Muscle of leg (tissue), 16 donors: ENCODE results near the gene GPR63. TPM values are rescaled to one million over a fixed set of nuclear protein-coding genes. Genes with fewer than 3 reads are reported as not detected.
"Not testable (repeated sequence)": the region's sequence is repeated elsewhere in the genome, so short reads cannot be mapped to it uniquely, and the experiment has no call there.

Source experiments
- DNase-seq: peaks from one replicate; pipeline ENCODE4 v3.0.0; 2013
- H3K27ac ChIP-seq: one replicate; pipeline ENCODE4 v1.5.1; 2013; ENCODE audit warnings: mild to moderate bottlenecking, low read length, control low read depth
- H3K27me3 ChIP-seq: one replicate; pipeline ENCODE4 v1.6.1; 2013; ENCODE audit warnings: low read length; ENCODE audit not compliant: control insufficient read depth, insufficient read depth
- H3K36me3 ChIP-seq: one replicate; pipeline ENCODE4 v1.6.1; 2013; ENCODE audit warnings: low read length; ENCODE audit not compliant: control insufficient read depth, insufficient read depth
- H3K4me1 ChIP-seq: one replicate; pipeline ENCODE4 v1.6.1; 2013; ENCODE audit warnings: low read length; ENCODE audit not compliant: control insufficient read depth, insufficient read depth
- H3K4me3 ChIP-seq: one replicate; pipeline ENCODE4 v1.5.1; 2013; ENCODE audit warnings: low read length, control low read depth
- H3K9me3 ChIP-seq: replicated peaks from 2 replicates; pipeline ENCODE4 v1.6.1; 2013; ENCODE audit warnings: low read depth, low read length; ENCODE audit not compliant: control insufficient read depth
- WGBS: methylation state at CpG from one replicate; pipeline ENCODE4 v1.1.5; 2013; ENCODE audit warnings: missing lambda C conversion rate; ENCODE audit not compliant: insufficient coverage; 5-methylcytosine and 5-hydroxymethylcytosine counted together
- long read RNA-seq, 11 donors: transcript quantifications; one replicate each; lab custom pipeline, GENCODE V29; 2026
- polyA plus RNA-seq, 8 donors: library from polyadenylated mRNA; unstranded; fragments of 120-200 nt; gene quantifications; one replicate each; pipeline versions ENCODE4 v1.2.1 to v1.2.3, GENCODE V29; 2013; ENCODE audit warnings: inconsistent platforms in 1 of 8, low replicate concordance in 1 of 8; ENCODE audit not compliant: insufficient read length in 8 of 8, insufficient read depth in 1 of 8
- total RNA-seq: library from RNA; stranded (reverse); fragments of 120-200 nt; gene quantifications from one replicate; pipeline ENCODE4 v1.2.4, GENCODE V29; 2013

The GPR63 gene, protein sequence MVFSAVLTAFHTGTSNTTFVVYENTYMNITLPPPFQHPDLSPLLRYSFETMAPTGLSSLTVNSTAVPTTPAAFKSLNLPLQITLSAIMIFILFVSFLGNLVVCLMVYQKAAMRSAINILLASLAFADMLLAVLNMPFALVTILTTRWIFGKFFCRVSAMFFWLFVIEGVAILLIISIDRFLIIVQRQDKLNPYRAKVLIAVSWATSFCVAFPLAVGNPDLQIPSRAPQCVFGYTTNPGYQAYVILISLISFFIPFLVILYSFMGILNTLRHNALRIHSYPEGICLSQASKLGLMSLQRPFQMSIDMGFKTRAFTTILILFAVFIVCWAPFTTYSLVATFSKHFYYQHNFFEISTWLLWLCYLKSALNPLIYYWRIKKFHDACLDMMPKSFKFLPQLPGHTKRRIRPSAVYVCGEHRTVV
- total RNA-seq (2.6 TPM), polyA plus RNA-seq (1 to 10 TPM; 2.2 to 3.8 (median 3.0) TPM)
- long read RNA-seq, donor 1, full-length matches to known transcripts = 1 of 1 reads
- long read RNA-seq, donor 1, partial matches to known transcripts = 0 of 1 reads
- long read RNA-seq, donor 1, other reads (novel, unspliced or antisense) = 0 of 1 reads
- long read RNA-seq, donor 2 = 0 reads
- long read RNA-seq, donor 3, full-length matches to known transcripts = 1 of 1 reads
- long read RNA-seq, donor 3, partial matches to known transcripts = 0 of 1 reads
- long read RNA-seq, donor 3, other reads (novel, unspliced or antisense) = 0 of 1 reads
- long read RNA-seq, donor 4 = 0 reads
- long read RNA-seq, donor 5, full-length matches to known transcripts = 2 of 9 reads
- long read RNA-seq, donor 5, partial matches to known transcripts = 7 of 9 reads
- long read RNA-seq, donor 5, other reads (novel, unspliced or antisense) = 0 of 9 reads
- long read RNA-seq, donor 6, full-length matches to known transcripts = 4 of 4 reads
- long read RNA-seq, donor 6, partial matches to known transcripts = 0 of 4 reads
- long read RNA-seq, donor 6, other reads (novel, unspliced or antisense) = 0 of 4 reads
- long read RNA-seq, donor 7, full-length matches to known transcripts = 2 of 2 reads
- long read RNA-seq, donor 7, partial matches to known transcripts = 0 of 2 reads
- long read RNA-seq, donor 7, other reads (novel, unspliced or antisense) = 0 of 2 reads
- long read RNA-seq, donor 8 = 0 reads
- long read RNA-seq, donor 9, full-length matches to known transcripts = 1 of 1 reads
- long read RNA-seq, donor 9, partial matches to known transcripts = 0 of 1 reads
- long read RNA-seq, donor 9, other reads (novel, unspliced or antisense) = 0 of 1 reads
- long read RNA-seq, donor 10, full-length matches to known transcripts = 1 of 1 reads
- long read RNA-seq, donor 10, partial matches to known transcripts = 0 of 1 reads
- long read RNA-seq, donor 10, other reads (novel, unspliced or antisense) = 0 of 1 reads
- long read RNA-seq, donor 11, full-length matches to known transcripts = 5 of 5 reads
- long read RNA-seq, donor 11, partial matches to known transcripts = 0 of 5 reads
- long read RNA-seq, donor 11, other reads (novel, unspliced or antisense) = 0 of 5 reads

DNA sequence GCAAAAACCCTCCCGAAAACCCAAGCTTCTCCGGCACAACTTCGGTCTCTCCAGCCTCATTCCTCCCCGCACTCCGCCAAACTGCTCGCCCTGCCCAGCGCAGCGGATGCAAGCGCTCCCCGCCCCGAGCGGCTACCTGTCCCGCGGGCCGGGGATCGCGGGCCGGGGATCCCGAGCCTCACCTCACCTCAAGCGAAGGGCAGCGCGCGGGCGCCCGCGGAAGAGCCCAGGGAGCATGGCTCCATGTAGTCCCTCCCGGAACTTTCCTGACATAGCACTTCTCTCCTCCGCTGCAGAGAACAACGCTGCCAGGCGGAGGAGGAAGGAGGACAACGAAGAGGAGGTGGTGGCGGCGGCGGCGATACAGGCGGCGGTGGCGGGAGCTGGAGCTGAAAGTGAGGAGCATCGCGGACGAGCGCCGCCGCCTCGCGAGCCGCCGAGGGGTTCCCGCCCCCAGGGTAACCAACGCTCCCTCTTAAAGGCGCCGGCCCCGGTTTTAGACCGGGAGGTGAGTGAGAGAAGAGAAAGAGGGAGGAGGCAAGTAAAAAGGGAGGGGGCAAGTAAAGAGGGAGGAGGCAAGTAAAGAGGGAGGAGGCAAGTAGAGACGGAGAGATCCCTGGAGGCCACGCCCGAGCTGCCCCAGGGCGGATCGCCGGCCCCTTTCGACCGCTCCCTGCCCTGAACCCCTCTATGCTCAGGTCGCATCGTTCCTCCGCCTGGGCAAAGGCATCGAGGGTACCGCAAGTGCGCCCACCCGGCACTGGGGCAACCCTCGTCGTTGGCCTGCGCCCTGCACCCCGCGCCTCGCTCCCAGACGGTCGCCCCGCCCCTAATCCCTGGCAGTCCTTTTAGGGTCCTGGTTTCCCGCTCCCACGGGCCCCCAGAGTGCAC, at the start of gene GPR63:
GPR63 (minus strand) TSS at position 397 of the 891 bp plus-strand sequence. CDS start 37,746 bp downstream, outside the sequence.
- no peaks in the 10 kb centered on the region for H3K36me3 ChIP-seq
- DNase-seq = peak; percentile 71
- WGBS = under 1% methylated on average over 78 of the region's 80 CpGs
- peak within 1 kb of the TSS; percentile 47 for H3K27ac ChIP-seq
- no peaks in the 10 kb centered on the region for H3K9me3 ChIP-seq
- H3K27me3 ChIP-seq = peaks cover 12% of the 10 kb centered on the region
- H3K4me1 ChIP-seq = peaks cover 9% of the 10 kb centered on the region
- peak within 1 kb of the TSS; percentile 75 for H3K4me3 ChIP-seq

DNA sequence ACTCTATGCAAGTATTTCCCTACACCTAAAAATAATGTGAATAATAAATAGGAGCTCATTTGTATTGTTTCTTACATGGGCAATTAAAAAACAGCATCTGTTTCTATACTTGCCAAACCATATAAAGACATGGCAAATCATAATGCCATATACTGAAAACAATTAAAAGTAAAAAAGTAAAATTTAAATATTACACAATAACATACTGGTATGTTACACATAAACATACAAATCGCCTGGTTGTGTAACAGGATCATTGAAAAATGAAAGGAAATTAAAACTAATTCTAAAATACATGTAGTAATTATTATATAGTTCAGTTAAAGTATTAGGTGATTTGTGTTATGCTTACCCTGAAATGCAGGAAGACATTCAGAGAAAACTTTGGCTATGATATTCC, 49.2 kb upstream of the GPR63 start:
- no CpG with 5 or more reads among the region's 1 CpG for WGBS
- Histone ChIP-seq H3K4me1 (no peaks in the 10 kb centered on the region), H3K27me3 (no peaks in the 10 kb centered on the region), H3K9me3 (no peaks in the 10 kb centered on the region), H3K36me3 (peaks cover 3% of the 10 kb centered on the region), H3K4me3 (no peak overlapping the region), H3K27ac (no peak overlapping the region)
- DNase-seq = no peak

DNA sequence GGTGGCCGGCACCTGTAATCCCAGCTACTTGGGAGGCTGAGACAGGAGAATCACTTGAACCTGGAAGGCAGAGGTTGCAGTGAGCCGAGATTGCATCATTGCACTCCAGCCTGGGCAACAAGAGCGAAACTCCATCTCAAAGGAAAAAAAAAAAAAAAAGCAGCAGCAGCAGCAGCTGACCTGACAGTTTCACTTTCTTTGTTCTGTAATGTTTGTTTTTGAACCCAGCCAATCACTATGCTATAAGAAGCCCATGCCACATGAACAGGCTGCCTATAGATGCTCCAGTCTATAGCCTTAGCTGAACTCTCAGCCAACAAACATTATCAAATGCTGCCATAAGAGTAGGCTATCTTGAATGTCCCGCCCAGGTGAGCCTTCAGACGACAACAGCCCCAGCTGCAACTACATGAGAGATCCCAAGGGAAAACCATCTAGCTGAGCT, 47.9 kb upstream of the GPR63 start:
- DNase-seq, H3K4me1 ChIP-seq, H3K4me3 ChIP-seq, H3K36me3 ChIP-seq, H3K27ac ChIP-seq, H3K27me3 ChIP-seq, H3K9me3 ChIP-seq: not testable (repeated sequence)
- 88% methylated on average over 3 of the region's 5 CpGs for WGBS

DNA sequence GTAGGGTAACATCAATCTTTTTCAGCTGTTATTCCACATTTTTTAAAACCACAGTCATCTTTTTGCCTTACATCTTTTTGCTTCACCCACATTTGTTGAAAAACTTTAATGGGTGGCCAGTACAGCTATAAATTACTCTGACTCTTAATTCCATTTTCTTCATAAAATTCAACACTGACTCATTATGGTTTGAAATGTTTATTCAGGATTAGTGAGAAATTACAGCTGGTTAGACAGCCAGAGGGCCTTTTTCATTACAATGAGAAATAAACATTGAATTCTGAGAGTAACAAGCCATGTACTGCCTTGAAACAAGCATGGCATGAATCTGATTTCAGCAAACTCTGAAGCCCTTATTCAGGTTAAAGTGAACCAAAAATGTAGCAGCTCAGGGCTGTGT, 40.9 kb upstream of the GPR63 start:
- Histone ChIP-seq H3K36me3 (no peaks in the 10 kb centered on the region), H3K4me3 (no peak overlapping the region), H3K27ac (no peak overlapping the region), H3K4me1 (no peaks in the 10 kb centered on the region), H3K27me3 (no peaks in the 10 kb centered on the region), H3K9me3 (no peaks in the 10 kb centered on the region)
- no peak for DNase-seq

DNA sequence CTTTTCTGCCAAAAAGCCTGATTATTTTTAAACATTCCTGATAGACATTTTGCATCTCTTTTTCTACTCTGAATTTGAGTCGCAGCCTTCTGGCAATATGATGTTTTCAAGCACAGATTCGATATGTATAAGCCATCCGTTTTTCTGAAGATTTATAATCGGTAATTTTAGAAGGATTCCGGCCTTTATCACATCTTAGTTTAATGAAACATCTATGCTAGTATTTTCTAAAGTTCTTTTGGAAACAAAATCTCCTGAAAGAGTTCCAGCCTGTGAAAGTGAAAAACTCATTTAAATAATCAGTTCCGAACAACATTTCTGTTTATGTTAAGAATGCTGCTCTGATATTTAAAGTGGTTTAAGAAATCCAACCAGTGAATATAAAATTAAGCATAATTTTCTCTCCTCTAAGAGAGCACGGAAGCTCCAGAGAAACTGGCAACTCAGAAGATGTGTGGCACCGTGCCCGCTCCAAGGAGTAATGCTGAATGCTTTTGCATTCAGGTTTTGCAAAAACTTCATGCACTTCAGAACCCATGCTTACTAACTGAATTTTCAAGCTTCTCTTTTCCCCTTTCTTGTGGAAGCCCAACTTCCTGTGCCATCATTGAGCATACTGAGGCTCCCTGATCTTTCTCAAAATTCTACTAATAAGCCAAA, 39.7 kb upstream of the GPR63 start:
- Histone ChIP-seq H3K27ac (no peak overlapping the region), H3K27me3 (no peaks in the 10 kb centered on the region), H3K4me3 (no peak overlapping the region), H3K36me3 (no peaks in the 10 kb centered on the region), H3K9me3 (no peaks in the 10 kb centered on the region), H3K4me1 (no peaks in the 10 kb centered on the region)
- no peak for DNase-seq
- WGBS = 77% methylated on average over 3 of the region's 9 CpGs

DNA sequence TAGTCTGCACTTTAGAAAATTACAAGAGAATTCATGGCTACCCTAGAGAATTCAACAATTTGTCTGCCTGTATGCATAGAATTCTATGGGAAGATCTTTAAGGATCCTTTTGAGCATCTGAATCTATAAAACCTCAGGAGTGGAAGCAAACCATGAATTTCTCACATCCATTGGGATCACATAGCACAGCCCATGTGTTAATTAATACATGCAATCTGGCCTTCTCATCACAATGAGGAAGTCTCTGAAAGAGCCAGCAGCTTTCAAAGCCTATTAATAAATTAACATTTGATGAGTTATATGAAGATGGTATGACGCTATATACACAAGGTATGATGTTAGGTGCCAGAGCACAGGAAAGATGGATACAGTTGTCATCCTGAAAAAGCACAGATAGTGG, 35.7 kb upstream of the GPR63 start:
- Histone ChIP-seq H3K4me1 (no peaks in the 10 kb centered on the region), H3K9me3 (no peaks in the 10 kb centered on the region), H3K27me3 (no peaks in the 10 kb centered on the region), H3K4me3 (no peak overlapping the region), H3K36me3 (no peaks in the 10 kb centered on the region), H3K27ac (no peak overlapping the region)
- no peak for DNase-seq
- WGBS = no CpG with 5 or more reads among the region's 1 CpG

DNA sequence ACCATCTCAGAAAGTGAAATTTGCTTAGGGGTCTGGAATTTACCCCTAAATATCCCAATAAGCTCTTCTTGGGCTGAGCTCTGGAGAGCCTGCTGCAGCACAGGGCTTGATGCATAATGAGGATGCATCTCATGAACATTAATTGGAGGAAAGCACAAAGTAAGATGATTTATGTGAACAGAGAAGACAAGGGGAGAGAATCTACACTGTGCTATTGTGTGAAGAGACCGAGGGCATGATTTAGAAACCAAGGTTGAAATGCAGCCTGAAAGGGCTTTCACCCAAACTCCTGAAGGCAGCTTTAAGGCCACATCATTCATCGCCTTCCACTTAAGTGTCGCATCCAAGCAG, 27.8 kb upstream of the GPR63 start:
- H3K4me3 ChIP-seq = no peak overlapping the region
- DNase-seq = no peak
- no peaks in the 10 kb centered on the region for H3K4me1 ChIP-seq
- 43% methylated on average over 1 of the region's 3 CpGs for WGBS
- H3K36me3 ChIP-seq = no peaks in the 10 kb centered on the region
- H3K27me3 ChIP-seq = no peaks in the 10 kb centered on the region
- H3K9me3 ChIP-seq = no peaks in the 10 kb centered on the region
- H3K27ac ChIP-seq = no peak overlapping the region

DNA sequence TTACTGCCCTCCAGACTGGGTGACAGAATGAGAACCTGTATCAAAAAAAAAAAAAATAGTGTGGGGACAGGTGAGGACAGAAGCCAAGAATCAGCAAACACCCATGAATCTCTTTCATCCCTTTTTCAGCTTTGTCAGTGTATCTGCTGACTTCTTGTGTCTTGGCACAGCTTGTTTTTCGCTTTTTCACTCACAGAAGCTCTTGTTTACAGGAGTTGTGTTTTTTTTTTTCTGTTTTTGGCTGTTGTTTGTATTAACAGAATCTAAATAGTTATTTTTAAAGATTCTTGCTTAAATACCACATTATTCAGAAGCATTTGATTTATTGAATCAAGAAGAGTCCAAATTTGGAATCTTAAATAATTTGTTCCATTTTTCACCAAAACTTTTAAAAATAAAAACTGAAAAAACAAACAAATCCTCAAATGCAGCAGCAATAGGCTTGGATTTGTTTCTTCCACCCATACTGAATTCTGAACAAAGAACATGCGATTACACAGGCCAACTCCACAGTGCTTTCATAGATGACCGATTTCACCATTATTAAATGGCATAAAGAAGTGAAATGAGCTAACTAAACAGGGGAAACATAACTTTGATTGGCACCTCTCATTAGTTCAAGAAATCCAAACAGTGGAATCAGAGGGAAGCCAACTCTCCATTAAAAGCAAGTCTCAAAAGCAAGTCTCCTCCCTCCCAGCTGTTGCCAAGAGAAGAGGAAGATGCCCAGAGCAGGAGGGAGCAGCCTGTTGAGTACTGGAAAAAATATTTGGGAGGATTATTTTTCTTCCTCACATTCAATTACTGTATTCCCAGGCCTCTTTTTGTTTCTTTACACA, 27.2 kb upstream of the GPR63 start:
- Histone ChIP-seq H3K27me3 (no peaks in the 10 kb centered on the region), H3K9me3 (no peaks in the 10 kb centered on the region), H3K36me3 (no peaks in the 10 kb centered on the region), H3K4me1 (no peaks in the 10 kb centered on the region), H3K27ac (no peak overlapping the region), H3K4me3 (no peak overlapping the region)
- peak; percentile 36 for DNase-seq
- no CpG with 5 or more reads among the region's 3 CpGs for WGBS
